IPS-NIHi7 (cell line): ENCODE measurements around the gene C17orf50.
"Not testable (repeated sequence)": the region's sequence is repeated elsewhere in the genome, so short reads cannot be mapped to it uniquely, and the experiment has no call there.

Experiments
- DNase-seq: peaks from one replicate; pipeline ENCODE4 v3.0.0; 2012; ENCODE audit warnings: mixed read lengths; ENCODE audit errors: extremely low spot score

The C17orf50 gene

GRCh38 chr17:35734396-35734795 is 26.3 kb upstream of the C17orf50 start:
- no peak for DNase-seq

GRCh38 chr17:35735036-35735805 is 25.5 kb upstream of the C17orf50 start:
- no peak for DNase-seq

GRCh38 chr17:35736236-35736635 is 24.5 kb upstream of the C17orf50 start:
- DNase-seq = no peak

- no peak for DNase-seq
These were observed 22.1 kb upstream of the C17orf50 start for GRCh38 chr17:35738519-35739133.

GRCh38 chr17:35740216-35740615 is 20.5 kb upstream of the C17orf50 start:
- DNase-seq = no peak

- peak; percentile 70 for DNase-seq
These were observed 19.4 kb upstream of the C17orf50 start for GRCh38 chr17:35740997-35741931.

GRCh38 chr17:35742496-35742895 is 18.2 kb upstream of the C17orf50 start:
- DNase-seq = no peak

GRCh38 chr17:35742896-35743477 is 17.7 kb upstream of the C17orf50 start:
- no peak for DNase-seq

- peak; percentile 79 for DNase-seq
These were observed 16.9 kb upstream of the C17orf50 start for GRCh38 chr17:35743626-35744328.

- no peak for DNase-seq
These were observed 15.9 kb upstream of the C17orf50 start for GRCh38 chr17:35744830-35745229.

GRCh38 chr17:35745246-35745645 is 15.4 kb upstream of the C17orf50 start:
- DNase-seq = no peak

GRCh38 chr17:35745749-35746320 is 14.9 kb upstream of the C17orf50 start:
- DNase-seq = no peak

- DNase-seq = peak; percentile 88
These were observed 13.1 kb upstream of the C17orf50 start for GRCh38 chr17:35747540-35748017.

GRCh38 chr17:35748341-35748841 is 12.3 kb upstream of the C17orf50 start:
- no peak for DNase-seq

- no peak for DNase-seq
These were observed 11.7 kb upstream of the C17orf50 start for GRCh38 chr17:35748979-35749378.

- DNase-seq = peak; percentile 56
These were observed 10.9 kb upstream of the C17orf50 start for GRCh38 chr17:35749560-35750412.

GRCh38 chr17:35750526-35751395 is 9.9 kb upstream of the C17orf50 start:
- no peak for DNase-seq

- not testable (repeated sequence) for DNase-seq
These were observed 9.1 kb upstream of the C17orf50 start for GRCh38 chr17:35751541-35751940.

- no peak for DNase-seq
These were observed 8.2 kb upstream of the C17orf50 start for GRCh38 chr17:35752471-35752870.
